Heart right ventricle (tissue), 16 donors: ENCODE results near the gene MAP3K15. TPM values are rescaled to one million over a fixed set of nuclear protein-coding genes. Genes with fewer than 3 reads are reported as not detected.
"Not testable (repeated sequence)": the region's sequence is repeated elsewhere in the genome, so short reads cannot be mapped to it uniquely, and the experiment has no call there.

Experiments used
- ATAC-seq, 8 donors: fragments of 200-7000 bp; cut with Tn5 transposase; one replicate each; pipeline ENCODE4 v1.9.1; 2020; ENCODE audit warnings: mild to moderate bottlenecking in 8 of 8, moderate library complexity in 8 of 8, moderate number of reproducible peaks in 1 of 8
- DNase-seq, 2 donors: peaks; one replicate each; pipeline ENCODE4 v3.0.0-alpha.2; 2020
- H3K27ac ChIP-seq, 10 donors: fragments of 200-600 bp; sonication (generic) in 2 of 10; one replicate each; pipeline versions ENCODE4 v1.5.0 to v1.8.0; 2020 to 2022; ENCODE audit warnings: mild to moderate bottlenecking in 3 of 10
- H3K27me3 ChIP-seq, 7 donors: fragments of 200-600 bp; one replicate each; pipeline ENCODE4 v1.8.0; 2021 to 2022; ENCODE audit warnings: mild to moderate bottlenecking in 2 of 7
- H3K36me3 ChIP-seq, 9 donors: fragments of 200-600 bp; sonication (generic) in 1 of 9; one replicate each; pipeline versions ENCODE4 v1.5.0 to v1.8.0; 2020 to 2022; ENCODE audit warnings: mild to moderate bottlenecking in 2 of 9
- H3K4me1 ChIP-seq, 9 donors: fragments of 200-600 bp; sonication (generic) in 1 of 9; one replicate each; pipeline versions ENCODE4 v1.5.0 to v1.8.0; 2020 to 2022; ENCODE audit warnings: mild to moderate bottlenecking in 4 of 9
- H3K4me3 ChIP-seq, 10 donors: fragments of 200-600 bp; sonication (generic) in 2 of 10; one replicate each; pipeline versions ENCODE4 v1.5.0 to v1.8.0; 2020 to 2022; ENCODE audit warnings: mild to moderate bottlenecking in 7 of 10, moderate library complexity in 2 of 10
- H3K9me3 ChIP-seq, 11 donors: fragments of 200-600 bp in 10 of 11; sonication (generic) in 2 of 11; one replicate each; pipeline versions ENCODE4 v1.5.0 to v1.8.0; 2013 to 2022; ENCODE audit warnings: mild to moderate bottlenecking in 2 of 11, control low read depth in 1 of 11, moderate library complexity in 1 of 11
- WGBS, 2 donors: extraction: QIAGEN DNeasy Blood & Tissue Kit; methylation state at CpG; one replicate each; pipeline ENCODE4 v1.1.7; 2013; ENCODE audit warnings: inconsistent platforms in 1 of 2; 5-methylcytosine and 5-hydroxymethylcytosine counted together
- intact Hi-C, 10 donors: fragments of 100-400 bp; cut with DNase I; formaldehyde crosslinking; loops; one replicate each; pipeline versions ENCODE4 v1.11.1 to v1.14.2; 2022
- polyA plus RNA-seq, 2 donors: library from polyadenylated mRNA; stranded (reverse); fragments of 200-250 nt; gene quantifications; one replicate each; pipeline ENCODE4 v1.2.3, GENCODE V29; 2013
- total RNA-seq, 10 donors: library from RNA; stranded (reverse); fragmentation: NEBNext Ultra II Directional in 3 of 10; extraction: Animal tissue kit (Norgen Biotek cat#: 25700) in 3 of 10; gene quantifications; one replicate each; pipeline versions ENCODE4 v1.2.1 to v1.2.4, GENCODE V29; 2021 to 2023
- TF ChIP-seq, protein P1 (sequence below), 9 donors: fragments of 200-600 bp; sonication (generic) in 2 of 9; IDR thresholded peaks; one replicate each; pipeline versions ENCODE4 v1.5.0 to v1.8.0; 2021 to 2022; ENCODE audit warnings: antibody characterized with exemption in 9 of 9, mild to moderate bottlenecking in 5 of 9, moderate library complexity in 1 of 9
- donor health status: Arrhythmogenic right ventricular cardiomyopathy.
- donor health status: ischemic (EF 13 %, LVEDD 7.1; RV severe dilation, severe dysfunction).
- donor health status: healthy with polysubstance abuse.
- donor health status: DM: no; HTN: yes; CAD: no.
- donor health status: DM: no; HTN: no; CAD: no.
- donor health status: ischemic (EF 25% LVEDD 6.9; RV normal size, moderate dysfunction).
- donor health status: ischemic (EF 25% LVEDD 5.7; RV mildly dilated, moderate dysfunction).
- donor health status: healthy.
- donor health status: DM: yes; HTN: yes; CAD: no.
- donor health status: Ischemic cardiomyopathy.
- donor health status: ischemic (EF 35%, LVEDD 5.7; RV mildly dilated, moderate dysfunction).
- donor health status: nonischemic (EF 11% LVEDD 7.7; RV severe dilation, severe dysfunction).
- donor health status: DM: yes; HTN: yes; CAD: no.
- donor health status: PGD.
- donor health status: ischemic (EF 29% LVEDD 5.4; RV normal size, mild dysfunction).
- donor health status: nonischemic (EF 23%, LVEDD 6.1; RV moderate dilation, normal function).

The MAP3K15 gene
- total and polyA plus RNA-seq, 12 donors = 0.13 to 0.23 (median 0.22) TPM; not detected in 9

DNA sequence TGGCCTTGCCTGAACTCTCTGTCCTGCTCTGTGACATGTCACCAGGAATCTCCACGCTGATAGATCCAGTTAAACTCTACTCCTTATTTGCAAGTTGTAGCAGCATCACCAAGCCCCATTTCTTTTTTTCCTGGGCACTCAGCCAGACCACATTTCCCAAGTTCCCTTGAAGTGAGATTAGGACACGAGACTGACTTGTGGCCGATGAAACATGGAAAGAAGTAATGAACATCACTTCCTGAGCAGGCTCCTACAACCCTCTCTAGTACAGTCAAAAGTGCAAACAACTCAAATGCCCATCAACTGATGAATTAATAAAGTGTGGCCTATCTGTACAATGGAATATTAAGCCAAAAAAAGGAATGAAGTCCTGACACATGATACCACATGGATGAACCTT, 74.6 kb downstream of the MAP3K15 start:
- Histone ChIP-seq H3K36me3 (no peaks in the 10 kb centered on the region), H3K9me3 (no peaks in the 10 kb centered on the region), H3K27ac (no peak overlapping the region), H3K4me1 (no peaks in the 10 kb centered on the region), H3K27me3 (peaks cover 0 to 14% (median 0%) of the 10 kb centered on the region in 7 donors), H3K4me3 (no peak overlapping the region)
- intact Hi-C loops = no loop called here
- DNase-seq = no peak
- ATAC-seq = no peak
- TF ChIP-seq, protein P1, sequence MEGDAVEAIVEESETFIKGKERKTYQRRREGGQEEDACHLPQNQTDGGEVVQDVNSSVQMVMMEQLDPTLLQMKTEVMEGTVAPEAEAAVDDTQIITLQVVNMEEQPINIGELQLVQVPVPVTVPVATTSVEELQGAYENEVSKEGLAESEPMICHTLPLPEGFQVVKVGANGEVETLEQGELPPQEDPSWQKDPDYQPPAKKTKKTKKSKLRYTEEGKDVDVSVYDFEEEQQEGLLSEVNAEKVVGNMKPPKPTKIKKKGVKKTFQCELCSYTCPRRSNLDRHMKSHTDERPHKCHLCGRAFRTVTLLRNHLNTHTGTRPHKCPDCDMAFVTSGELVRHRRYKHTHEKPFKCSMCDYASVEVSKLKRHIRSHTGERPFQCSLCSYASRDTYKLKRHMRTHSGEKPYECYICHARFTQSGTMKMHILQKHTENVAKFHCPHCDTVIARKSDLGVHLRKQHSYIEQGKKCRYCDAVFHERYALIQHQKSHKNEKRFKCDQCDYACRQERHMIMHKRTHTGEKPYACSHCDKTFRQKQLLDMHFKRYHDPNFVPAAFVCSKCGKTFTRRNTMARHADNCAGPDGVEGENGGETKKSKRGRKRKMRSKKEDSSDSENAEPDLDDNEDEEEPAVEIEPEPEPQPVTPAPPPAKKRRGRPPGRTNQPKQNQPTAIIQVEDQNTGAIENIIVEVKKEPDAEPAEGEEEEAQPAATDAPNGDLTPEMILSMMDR (IDR thresholded peaks at IDR 0.05) = no peak
- 18 to 31% methylated on average over 3 of the region's 3 CpGs for WGBS, 2 donors

DNA sequence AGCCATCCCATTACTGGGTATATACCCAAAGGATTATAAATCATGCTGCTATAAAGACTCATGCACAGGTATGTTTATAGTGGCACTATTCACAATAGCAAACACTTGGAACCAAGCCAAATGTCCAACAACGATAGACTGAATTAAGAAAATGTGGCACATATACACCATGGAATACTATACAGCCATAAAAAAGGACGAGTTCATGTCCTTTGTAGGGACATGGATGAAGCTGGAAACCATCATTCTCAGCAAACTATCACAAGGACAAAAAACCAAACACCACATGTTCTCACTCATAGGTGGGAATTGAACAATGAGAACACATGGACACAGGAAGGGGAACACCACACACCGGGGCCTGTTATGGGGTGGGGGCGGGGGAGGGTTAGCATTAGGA, 92.6 kb downstream of the MAP3K15 start:
- H3K4me1 ChIP-seq, H3K36me3 ChIP-seq, ATAC-seq, H3K27ac ChIP-seq, H3K4me3 ChIP-seq, DNase-seq, intact Hi-C loops, H3K27me3 ChIP-seq: not testable (repeated sequence)
- WGBS, 2 donors = 86 to 90% methylated on average over 4 of the region's 4 CpGs
- H3K9me3 ChIP-seq = peaks cover 0 to 16% (median 0%) of the 10 kb centered on the region in 11 donors

DNA sequence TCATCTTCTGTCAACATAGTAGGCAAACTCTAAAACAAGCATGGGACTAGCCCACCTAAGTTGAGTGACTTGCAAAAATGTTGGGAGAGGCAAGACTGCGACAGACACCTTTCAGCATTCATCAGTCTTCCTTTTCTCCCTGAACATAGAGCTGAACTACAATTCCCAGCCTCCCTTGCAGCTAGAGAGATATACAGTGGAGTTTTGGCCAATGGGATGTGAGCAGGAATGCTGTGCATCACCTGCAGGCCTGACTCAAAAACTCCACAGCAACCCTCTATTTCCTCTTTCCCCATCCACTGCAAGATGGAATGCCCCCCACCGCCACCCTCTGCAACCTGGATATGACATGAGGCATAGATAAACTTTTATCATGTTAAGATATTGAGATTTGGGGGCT, 105.0 kb downstream of the MAP3K15 start:
- TF ChIP-seq, protein P1 (IDR thresholded peaks at IDR 0.05) = no peak
- Histone ChIP-seq H3K4me3 (no peak overlapping the region), H3K4me1 (no peaks in the 10 kb centered on the region), H3K9me3 (peaks cover 0 to 7% (median 0%) of the 10 kb centered on the region in 11 donors), H3K27me3 (no peaks in the 10 kb centered on the region), H3K36me3 (no peaks in the 10 kb centered on the region), H3K27ac (no peak overlapping the region)
- no peak for DNase-seq
- intact Hi-C loops = no loop called here
- WGBS, 2 donors = 91 to 92% methylated on average over 2 of the region's 2 CpGs
- no peak for ATAC-seq

DNA sequence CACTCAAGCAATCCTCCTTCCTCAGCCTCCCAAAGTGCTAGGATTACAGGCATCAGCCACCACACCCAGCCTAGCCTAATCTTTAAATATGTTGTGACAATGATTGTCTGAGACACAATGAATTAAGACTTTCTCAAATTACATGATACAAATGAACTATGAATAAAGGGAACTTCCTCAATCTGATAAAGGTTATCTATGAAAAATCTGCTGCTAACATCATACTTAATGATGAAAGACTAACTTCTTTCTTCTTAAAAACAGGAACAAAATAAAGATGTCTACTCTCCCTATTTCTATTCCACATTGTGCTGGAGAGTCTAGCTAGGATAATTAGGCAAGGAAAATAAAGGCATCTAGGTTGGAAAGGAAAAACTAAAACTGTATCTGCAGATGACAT, 111.6 kb downstream of the MAP3K15 start:
- Histone ChIP-seq H3K27ac (no peak overlapping the region), H3K27me3 (peaks cover 0 to 4% (median 0%) of the 10 kb centered on the region in 7 donors), H3K36me3 (no peaks in the 10 kb centered on the region), H3K4me1 (no peaks in the 10 kb centered on the region), H3K4me3 (no peak overlapping the region), H3K9me3 (no peaks in the 10 kb centered on the region)
- intact Hi-C loops = no loop called here
- no peak for DNase-seq
- no peak for ATAC-seq
- TF ChIP-seq, protein P1 (IDR thresholded peaks at IDR 0.05) = no peak

DNA sequence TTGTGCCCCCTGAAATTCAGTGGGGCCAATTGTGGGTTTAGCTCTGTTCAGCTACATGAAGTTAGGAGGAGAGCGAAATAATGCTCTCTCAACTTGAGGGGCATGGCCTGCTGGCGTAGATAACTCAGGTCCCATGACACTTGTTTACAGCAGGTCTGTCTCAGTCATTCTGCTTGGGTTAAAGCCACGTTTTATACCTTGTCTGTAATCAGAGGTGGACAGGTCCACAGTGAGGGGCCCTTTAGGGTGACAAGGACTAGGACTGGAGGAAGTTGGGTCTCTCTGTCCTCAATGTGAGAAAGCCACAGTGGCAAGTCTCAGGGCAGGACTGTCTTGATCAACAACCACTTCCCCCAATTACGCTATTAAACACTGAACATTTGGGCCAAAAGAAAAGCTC, 122.6 kb downstream of the MAP3K15 start:
- Histone ChIP-seq H3K9me3 (no peaks in the 10 kb centered on the region), H3K4me1 (no peaks in the 10 kb centered on the region), H3K36me3 (no peaks in the 10 kb centered on the region), H3K27me3 (peaks cover 0 to 8% (median 0%) of the 10 kb centered on the region in 7 donors), H3K4me3 (no peak overlapping the region), H3K27ac (no peak overlapping the region)
- DNase-seq (no peak), ATAC-seq (no peak)
- intact Hi-C loops = no loop called here
- 74 to 80% methylated on average over 4 of the region's 4 CpGs for WGBS, 2 donors
- TF ChIP-seq, protein P1 (IDR thresholded peaks at IDR 0.05) = no peak
